SH-SY5Y (cell line): ENCODE results near the gene TBCD.

Source experiments
- GATA2 ChIP-seq: IDR thresholded peaks from 2 replicates; pipeline ENCODE4 v1.6.1; 2011; ENCODE audit warnings: mild to moderate bottlenecking, low read depth, low read length
- GATA3 ChIP-seq: IDR thresholded peaks from 2 replicates; pipeline ENCODE4 v1.6.1; 2011; ENCODE audit warnings: low read depth, mild to moderate bottlenecking, low read length, moderate library complexity

GRCh38 chr17:82858376-82859126, 106.7 kb downstream of the TBCD start:
- no peak for TF ChIP-seq GATA3
- no peak for TF ChIP-seq GATA2
